Measurements from ENCODE around the gene EBF4. TPM values are rescaled to one million over a fixed set of nuclear protein-coding genes. Genes with fewer than 3 reads are reported as not detected.

EBF4 gene
- total RNA-seq, 2 donors from 2014 or later, result 6.4 to 12.1 TPM

GRCh38 chr20:2655331-2656116 is 37.1 kb upstream of the EBF4 start:
- Histone ChIP-seq H3K4me3 (ENCODE audit: low read length) (peak overlapping the region; percentile 97), H3K9me3 (ENCODE audit: control insufficient read depth, low read length) (no peaks in the 10 kb centered on the region), H3K27ac (ENCODE audit: low read depth, low read length) (no peak overlapping the region), H3K36me3 (ENCODE audit: control insufficient read depth, insufficient read depth, low read length) (peaks cover 66% of the 10 kb centered on the region), H3K27me3 (ENCODE audit: control insufficient read depth, insufficient read depth, low read length, poor library complexity, severe bottlenecking) (no peaks in the 10 kb centered on the region), H3K4me1 (ENCODE audit: control insufficient read depth, insufficient read depth, low read length) (peaks cover 7% of the 10 kb centered on the region), H3K9ac (ENCODE audit: extremely low read depth, low read length, poor library complexity, severe bottlenecking) (no peak overlapping the region)
- no peak overlapping the region for H3K27ac Mint-ChIP-seq
- no peaks in the 10 kb centered on the region for H3K9me3 Mint-ChIP-seq
- TF ChIP-seq CTCF (conservative IDR thresholded peaks at IDR 0.05), result no peak
- 95 to 99% methylated on average over 14 to 17 of the region's 17 CpGs for WGBS, 2 experiments (ENCODE audit: insufficient coverage in 1 of 2, insufficient read length in 1 of 2)
- peaks cover 72% of the 10 kb centered on the region for H3K36me3 Mint-ChIP-seq (ENCODE audit: low read depth)
- H3K27me3 Mint-ChIP-seq (ENCODE audit: insufficient read depth), result no peaks in the 10 kb centered on the region
- peaks cover 10% of the 10 kb centered on the region for H3K4me1 Mint-ChIP-seq
- no peak for DNase-seq
- peak overlapping the region; percentile 87 for H3K4me3 Mint-ChIP-seq

DNA sequence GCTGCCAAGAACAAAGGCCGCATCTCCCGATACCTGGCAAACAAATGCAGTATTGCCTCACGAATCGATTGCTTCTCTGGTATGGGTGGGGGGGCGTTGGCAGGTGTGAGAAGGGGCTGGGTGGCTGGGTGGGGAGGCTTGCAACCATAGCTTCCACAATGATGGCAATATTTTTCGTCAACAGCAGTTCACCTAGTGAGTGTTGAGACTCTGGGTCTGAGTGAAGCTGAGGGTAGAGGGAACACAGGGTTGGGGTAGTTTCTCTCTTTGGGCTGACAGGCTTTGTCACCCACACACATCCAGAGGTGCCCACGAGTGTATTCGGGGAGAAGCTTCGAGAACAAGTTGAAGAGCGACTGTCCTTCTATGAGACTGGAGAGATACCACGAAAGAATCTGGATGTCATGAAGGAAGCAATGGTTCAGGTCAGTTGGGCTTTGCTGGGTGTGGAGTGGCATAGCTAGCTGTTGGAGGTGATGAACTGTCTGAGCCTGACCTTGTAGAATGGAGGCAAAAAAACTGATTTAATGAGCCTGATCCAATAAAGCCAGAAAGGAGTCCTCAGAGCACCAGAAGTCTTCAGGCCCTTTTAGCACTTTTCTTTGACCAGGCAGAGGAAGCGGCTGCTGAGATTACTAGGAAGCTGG is 36.0 kb upstream of the EBF4 start:
- no peaks in the 10 kb centered on the region for H3K9me3 ChIP-seq (ENCODE audit: control insufficient read depth, low read length)
- 95 to 99% methylated on average over 9 to 12 of the region's 12 CpGs for WGBS, 2 experiments (ENCODE audit: insufficient coverage in 1 of 2, insufficient read length in 1 of 2)
- H3K4me3 Mint-ChIP-seq, result no peak overlapping the region
- no peaks in the 10 kb centered on the region for H3K27me3 ChIP-seq (ENCODE audit: control insufficient read depth, insufficient read depth, low read length, poor library complexity, severe bottlenecking)
- H3K27ac ChIP-seq (ENCODE audit: low read depth, low read length), result no peak overlapping the region
- peaks cover 7% of the 10 kb centered on the region for H3K4me1 ChIP-seq (ENCODE audit: control insufficient read depth, insufficient read depth, low read length)
- no peak overlapping the region for H3K4me3 ChIP-seq (ENCODE audit: low read length)
- no peak for DNase-seq
- peaks cover 10% of the 10 kb centered on the region for H3K4me1 Mint-ChIP-seq
- no peaks in the 10 kb centered on the region for H3K27me3 Mint-ChIP-seq (ENCODE audit: insufficient read depth)
- peaks cover 74% of the 10 kb centered on the region for H3K36me3 ChIP-seq (ENCODE audit: control insufficient read depth, insufficient read depth, low read length)
- TF ChIP-seq CTCF (conservative IDR thresholded peaks at IDR 0.05), result no peak
- H3K36me3 Mint-ChIP-seq (ENCODE audit: low read depth), result peaks cover 81% of the 10 kb centered on the region
- H3K9me3 Mint-ChIP-seq, result no peaks in the 10 kb centered on the region
- no peak overlapping the region for H3K9ac ChIP-seq (ENCODE audit: extremely low read depth, low read length, poor library complexity, severe bottlenecking)
- peak overlapping the region; percentile 4 for H3K27ac Mint-ChIP-seq

DNA sequence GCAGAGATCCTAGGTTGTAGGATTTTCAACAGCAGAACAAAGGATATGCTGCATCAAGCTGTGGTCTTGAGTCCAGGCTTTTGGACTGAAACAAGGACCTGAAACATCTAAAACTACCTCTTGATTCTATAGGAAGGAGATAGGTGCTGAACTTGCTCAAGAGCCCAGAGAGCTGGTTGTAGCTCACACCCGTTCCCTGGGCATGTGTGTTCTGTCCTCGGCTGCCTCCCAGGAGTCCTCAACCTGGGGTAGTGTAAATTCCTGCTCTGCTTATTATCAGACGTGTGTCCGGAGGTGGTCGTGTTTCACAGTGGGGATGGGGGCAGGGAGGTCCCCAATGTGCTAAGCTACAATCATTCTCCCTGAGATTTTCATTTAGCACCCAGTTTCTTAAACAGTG is 35.3 kb upstream of the EBF4 start:
- Histone ChIP-seq H3K9me3 (ENCODE audit: control insufficient read depth, low read length) (no peaks in the 10 kb centered on the region), H3K27me3 (ENCODE audit: control insufficient read depth, insufficient read depth, low read length, poor library complexity, severe bottlenecking) (no peaks in the 10 kb centered on the region), H3K27ac (ENCODE audit: low read depth, low read length) (no peak overlapping the region), H3K4me1 (ENCODE audit: control insufficient read depth, insufficient read depth, low read length) (peaks cover 7% of the 10 kb centered on the region), H3K9ac (ENCODE audit: extremely low read depth, low read length, poor library complexity, severe bottlenecking) (no peak overlapping the region), H3K36me3 (ENCODE audit: control insufficient read depth, insufficient read depth, low read length) (peaks cover 81% of the 10 kb centered on the region), H3K4me3 (ENCODE audit: low read length) (no peak overlapping the region)
- Mint-ChIP-seq H3K27ac (no peak overlapping the region), H3K9me3 (no peaks in the 10 kb centered on the region), H3K4me1 (peaks cover 10% of the 10 kb centered on the region), H3K27me3 (ENCODE audit: insufficient read depth) (no peaks in the 10 kb centered on the region), H3K36me3 (ENCODE audit: low read depth) (peaks cover 88% of the 10 kb centered on the region), H3K4me3 (no peak overlapping the region)
- no peak for DNase-seq
- 96 to 100% methylated on average over 4 to 5 of the region's 5 CpGs for WGBS, 2 experiments (ENCODE audit: insufficient coverage in 1 of 2, insufficient read length in 1 of 2)
- no peak for TF ChIP-seq CTCF (conservative IDR thresholded peaks at IDR 0.05)
